ENCODE measurements around the gene GJA4. TPM values are rescaled to one million over a fixed set of nuclear protein-coding genes. Genes with fewer than 3 reads are reported as not detected.
"Not testable (repeated sequence)": the region's sequence is repeated elsewhere in the genome, so short reads cannot be mapped to it uniquely, and the experiment has no call there.

GJA4 gene
- total RNA-seq, 1 donor from 2014 or later: 6.1 TPM

- no peak for DNase-seq
These were observed 375 bp upstream of the GJA4 start for GRCh38 chr1:34792424-34792823.

- no peak for DNase-seq
These were observed 1.4 kb downstream of the GJA4 start for GRCh38 chr1:34794001-34794789.

- no peak for DNase-seq
These were observed 2.0 kb downstream of the GJA4 start for GRCh38 chr1:34794790-34795180.

DNA sequence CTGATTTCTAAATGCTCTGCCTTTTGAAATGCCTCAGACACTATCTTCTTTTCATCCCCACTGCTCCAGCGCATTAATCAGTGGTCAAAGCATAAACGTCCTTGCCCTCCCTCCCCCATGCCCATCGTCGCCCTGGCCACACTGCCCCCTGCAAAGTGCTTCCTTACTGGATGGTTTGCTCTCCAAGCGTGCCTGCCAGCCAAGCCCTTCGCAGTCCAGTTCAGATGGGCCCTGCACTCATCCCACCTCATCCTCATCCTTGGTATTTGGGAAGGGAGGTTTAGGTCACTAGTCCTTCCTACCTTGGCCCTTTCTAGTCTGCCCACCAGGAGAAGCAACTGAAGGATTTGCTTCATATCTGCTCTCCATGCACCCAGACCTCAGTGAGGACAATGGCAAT lies 3.1 kb downstream of the GJA4 start:
- no peak for DNase-seq

DNA sequence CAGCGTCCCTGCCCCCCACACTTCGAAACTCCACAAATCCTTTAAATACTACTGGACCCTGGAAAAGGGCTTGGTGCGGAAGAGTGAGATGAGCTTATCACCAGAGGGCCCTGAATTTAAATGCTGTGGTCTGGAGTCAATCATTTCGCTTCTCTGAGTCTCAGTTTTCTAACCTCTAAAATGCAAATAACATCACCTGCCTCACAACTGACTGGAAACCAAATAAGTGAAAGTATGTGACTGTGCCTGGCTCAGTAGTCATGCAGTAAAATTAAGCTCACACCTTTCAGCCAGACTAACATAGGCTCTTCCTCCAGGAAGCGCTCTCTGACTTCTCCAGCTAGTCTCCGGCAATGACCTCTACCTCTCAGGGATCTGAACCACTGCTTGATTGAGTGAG lies 4.2 kb downstream of the GJA4 start:
- DNase-seq: no peak

DNA sequence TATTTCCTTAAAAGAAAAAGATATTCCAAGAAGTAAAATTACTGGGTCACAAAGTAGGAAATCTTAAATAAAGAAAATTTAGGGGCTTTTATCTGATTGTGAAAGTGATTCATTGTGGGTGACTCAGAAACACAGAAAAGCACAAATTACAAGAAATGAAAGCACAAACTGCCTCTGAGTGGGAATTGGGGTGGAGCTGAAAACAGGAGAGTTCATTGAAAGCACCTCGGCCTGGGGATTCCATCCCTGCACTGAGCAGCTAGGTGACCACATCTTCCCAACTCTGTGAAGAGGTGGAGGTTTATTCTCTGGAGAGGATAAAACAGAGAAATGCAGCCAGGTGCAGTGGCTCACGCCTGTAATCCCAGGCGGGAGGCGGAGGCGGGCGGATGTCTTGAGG lies 7.4 kb downstream of the GJA4 start:
- no peak for DNase-seq

DNA sequence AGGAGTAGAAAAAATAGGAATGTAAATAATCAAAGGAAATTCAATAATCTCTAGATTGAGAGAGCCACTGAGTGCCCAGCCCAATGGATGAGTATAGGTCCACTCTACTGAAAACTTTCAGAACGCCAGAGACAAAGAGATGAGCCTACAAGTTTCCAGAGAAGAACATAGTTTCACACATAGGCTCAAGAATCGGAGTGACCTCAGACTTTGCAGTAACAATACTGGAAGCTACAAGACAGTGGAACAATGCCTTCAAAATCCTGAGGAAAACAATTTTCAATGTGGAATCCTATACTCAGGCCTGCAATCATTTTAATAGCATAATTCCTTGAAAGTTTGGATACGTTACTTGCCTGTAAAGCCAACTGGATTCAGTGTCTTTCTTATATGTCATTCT lies 11.0 kb downstream of the GJA4 start:
- no peak for DNase-seq

GRCh38 chr1:34806396-34806795 lies 13.6 kb downstream of the GJA4 start:
- DNase-seq: no peak

GRCh38 chr1:34808051-34808810 lies 15.4 kb downstream of the GJA4 start:
- DNase-seq: no peak

GRCh38 chr1:34810781-34811180 lies 18.0 kb downstream of the GJA4 start:
- DNase-seq: not testable (repeated sequence)

DNA sequence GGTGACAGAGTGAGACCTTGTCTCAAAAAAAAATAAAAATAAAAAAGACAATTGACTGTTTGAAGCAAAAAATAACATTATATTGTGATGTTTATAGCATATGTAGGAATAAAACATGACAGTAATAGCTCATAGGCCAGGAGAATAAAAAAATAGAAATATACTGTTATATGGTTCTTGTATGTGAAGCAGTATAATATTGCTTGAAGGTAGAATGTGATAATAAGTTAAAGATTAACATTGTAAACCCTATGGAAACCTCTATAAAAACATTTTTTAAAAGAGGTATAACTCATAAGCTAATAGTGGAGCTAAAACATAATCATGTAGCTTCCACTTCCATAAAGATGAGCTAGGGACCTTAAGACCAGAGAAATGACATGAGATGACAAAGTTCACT lies 23.5 kb downstream of the GJA4 start:
- no peak for DNase-seq

GRCh38 chr1:34816778-34817177 lies 24.0 kb downstream of the GJA4 start:
- no peak for DNase-seq

DNA sequence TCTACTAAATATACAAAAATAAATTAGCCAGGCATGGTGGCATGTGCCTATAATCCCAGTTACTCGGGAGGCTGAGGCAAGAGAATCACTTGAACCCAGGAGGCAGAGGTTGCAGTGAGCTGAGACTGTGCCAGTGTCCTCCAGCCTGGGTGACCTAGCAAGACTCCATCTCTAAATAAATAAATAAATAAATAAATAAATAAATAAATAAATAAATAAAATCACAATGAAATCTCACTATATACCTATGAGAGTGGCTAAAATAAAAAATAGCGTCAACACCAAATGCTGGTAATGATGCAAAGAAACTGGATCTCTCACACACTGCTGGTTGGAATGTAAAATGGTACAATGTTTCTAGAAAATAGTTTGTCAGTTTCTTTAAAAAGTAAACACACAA lies 26.1 kb downstream of the GJA4 start:
- not testable (repeated sequence) for DNase-seq

- no peak for DNase-seq
These were observed 29.4 kb downstream of the GJA4 start for GRCh38 chr1:34822202-34822601.

- DNase-seq: no peak
These were observed 32.1 kb downstream of the GJA4 start for GRCh38 chr1:34824817-34825454.

GRCh38 chr1:34825455-34826091 lies 32.8 kb downstream of the GJA4 start:
- DNase-seq: no peak

DNA sequence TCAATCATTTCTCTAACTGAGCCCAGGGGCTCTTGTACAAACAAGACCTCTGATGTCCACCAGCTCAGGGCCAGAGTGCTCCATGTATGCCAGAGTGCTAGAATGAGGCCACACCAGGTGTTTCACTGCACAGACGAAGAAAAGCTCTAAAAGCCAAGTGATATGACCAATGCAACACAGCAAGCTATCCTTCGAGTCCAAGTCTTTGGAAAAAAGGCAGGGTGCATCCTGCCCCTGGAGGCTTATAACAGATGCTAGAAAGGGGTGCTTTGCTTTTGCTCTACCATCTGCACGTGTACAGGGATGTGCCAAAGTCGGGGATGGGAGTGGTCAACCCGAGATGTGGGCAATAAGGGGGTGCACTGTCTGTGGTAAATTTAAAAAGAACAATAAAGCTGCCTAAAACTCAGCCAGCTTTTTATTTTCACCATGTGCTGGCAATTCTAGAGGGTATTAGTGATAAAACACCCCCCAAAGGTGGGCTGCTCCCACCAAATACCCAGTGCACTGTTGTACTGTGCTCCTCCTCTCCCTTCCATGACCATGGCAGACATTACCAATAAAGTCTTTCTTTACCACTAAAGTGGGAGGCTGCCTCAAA lies 34.6 kb downstream of the GJA4 start:
- DNase-seq: no peak

DNA sequence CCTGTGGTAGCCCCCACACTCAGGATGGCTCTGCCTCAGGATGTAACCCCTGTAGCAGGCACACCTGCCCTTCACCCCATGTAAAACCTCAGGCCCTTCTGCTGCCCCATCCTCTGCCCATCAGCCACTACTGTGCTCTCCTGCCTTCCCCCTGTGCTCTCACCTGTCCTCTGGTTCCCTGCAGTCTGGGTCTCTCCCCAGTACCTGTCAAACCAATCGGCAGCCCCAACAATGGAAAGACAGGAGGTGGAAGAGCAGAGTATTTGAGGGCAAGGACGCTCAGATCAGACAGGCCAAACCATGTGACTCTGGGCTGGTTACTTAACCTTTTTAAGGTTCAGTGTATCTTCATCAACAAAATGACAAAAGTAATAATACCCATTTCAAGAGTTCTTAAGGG lies 35.8 kb downstream of the GJA4 start:
- no peak for DNase-seq

- no peak for DNase-seq
These were observed 36.5 kb downstream of the GJA4 start for GRCh38 chr1:34829250-34829649.

DNA sequence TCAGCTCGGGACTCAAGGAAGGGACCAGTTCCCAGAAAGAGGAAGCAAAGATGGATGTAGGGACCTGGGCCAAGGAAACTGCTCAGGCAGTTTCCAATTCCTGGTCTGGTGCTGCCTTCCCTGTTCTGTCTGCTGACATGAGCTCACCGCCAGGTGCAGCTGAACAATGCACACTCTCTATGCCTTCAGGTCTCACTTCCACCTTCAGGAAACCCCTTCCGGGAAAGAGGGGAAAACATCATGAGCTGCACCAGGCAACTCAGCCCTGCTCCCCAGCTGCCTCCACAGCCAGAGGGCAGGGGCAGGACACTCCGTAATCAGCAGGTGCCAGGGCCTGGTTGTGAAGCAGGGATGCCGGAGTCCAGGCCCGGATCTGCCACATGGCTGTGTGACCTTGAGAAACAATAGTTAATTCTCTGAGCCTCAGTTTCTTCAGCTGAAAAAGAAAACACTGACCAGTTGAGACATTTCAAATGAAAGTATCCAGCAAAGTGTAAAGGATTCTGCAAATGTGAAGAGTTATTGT lies 39.0 kb downstream of the GJA4 start:
- no peak for DNase-seq

DNA sequence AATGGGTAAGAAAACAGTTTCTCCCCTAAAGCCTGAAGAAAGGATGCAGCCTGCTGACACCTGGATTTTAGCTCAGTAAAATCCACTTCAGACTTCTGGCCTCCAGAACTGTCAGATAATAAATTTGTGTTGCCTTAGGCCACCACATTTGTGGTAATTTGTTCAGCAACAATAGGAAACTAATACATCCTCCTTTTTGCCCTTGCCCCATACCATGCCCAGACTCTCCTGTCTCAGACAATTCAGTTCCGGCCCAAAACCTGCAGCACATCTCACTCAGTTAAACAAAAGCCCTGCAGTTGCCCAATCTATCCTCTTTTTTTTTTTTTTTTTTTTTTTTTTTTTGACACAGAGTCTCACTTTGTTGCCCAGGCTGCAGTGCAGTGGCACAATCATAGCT lies 40.9 kb downstream of the GJA4 start:
- DNase-seq: no peak

Measured in skin of body (tissue), 2 donors.